B cell (primary cell): ENCODE results near the gene BLOC1S1. TPM values are rescaled to one million over a fixed set of nuclear protein-coding genes. Genes with fewer than 3 reads are reported as not detected.
A peak's percentile ranks its signal among the peaks of the same experiment; 100 is the strongest.

Experiments used
- ATAC-seq: fragments of 200-7000 bp; cut with Tn5 transposase; one replicate; pipeline ENCODE4 v1.10.0; 2021; ENCODE audit warnings: low read depth, mild to moderate bottlenecking, moderate number of reproducible peaks, moderate library complexity
- CTCF ChIA-PET: fragments of 350-600 bp; sonication (Branson Sonifier 250); formaldehyde crosslinking; loops from one replicate; lab custom pipeline; 2021; ENCODE audit warnings: antibody characterized with exemption, inconsistent platforms; lab: Charles Lee
- POLR2A ChIA-PET: fragments of 350-600 bp; sonication (Branson Sonifier 250); formaldehyde crosslinking; loops from one replicate; lab custom pipeline; 2021; ENCODE audit warnings: antibody characterized with exemption; lab: Charles Lee
- DNase-seq: peaks from one replicate; pipeline ENCODE4 v3.0.0; 2013
- H2AFZ ChIP-seq: 2 replicates; pipeline ENCODE4 v1.6.1; 2012; ENCODE audit warnings: mild to moderate bottlenecking, low read depth, low read length; ENCODE audit not compliant: insufficient read depth, poor library complexity, severe bottlenecking
- H3K27ac ChIP-seq, 2 donors: 1 replicate in 1 of 2; 2 replicates in 1 of 2; pipeline ENCODE4 v1.5.1; 2012 to 2013; ENCODE audit warnings: low read length in 2 of 2, mild to moderate bottlenecking in 2 of 2, moderate library complexity in 1 of 2
- H3K27me3 ChIP-seq, 4 experiments: fragments of 200-600 bp in 1 of 4; sonication (generic) in 1 of 4; replicated peaks in 1 of 4; 1 replicate in 2 of 4; 2 replicates in 2 of 4; pipeline versions ENCODE4 v1.6.1 to v1.7.0; 2013 to 2016; ENCODE audit warnings: low read length in 3 of 4, mild to moderate bottlenecking in 2 of 4, mixed read lengths in 1 of 4, moderate library complexity in 1 of 4; ENCODE audit not compliant: insufficient read depth in 4 of 4, control insufficient read depth in 3 of 4; ENCODE audit errors: control extremely low read depth in 1 of 4
- H3K36me3 ChIP-seq, 2 experiments: replicated peaks in 1 of 2; 1 replicate in 1 of 2; 2 replicates in 1 of 2; pipeline versions ENCODE4 v1.6.1 to v1.7.1; 2013; ENCODE audit warnings: low read length in 1 of 2; ENCODE audit not compliant: insufficient read depth in 2 of 2, control insufficient read depth in 1 of 2; ENCODE audit errors: control extremely low read depth in 1 of 2, extremely low read depth in 1 of 2
- H3K4me1 ChIP-seq, 2 donors: fragments of 200-600 bp in 1 of 2; sonication (generic) in 1 of 2; 1 replicate in 1 of 2; 2 replicates in 1 of 2; pipeline versions ENCODE4 v1.5.1 to v1.6.1; 2013 to 2017; ENCODE audit warnings: low read length in 2 of 2; ENCODE audit not compliant: control insufficient read depth in 2 of 2, insufficient read depth in 2 of 2
- H3K4me2 ChIP-seq: replicated peaks from 2 replicates; pipeline ENCODE3; 2012; ENCODE audit warnings: mild to moderate bottlenecking, low read depth, low read length; ENCODE audit not compliant: poor library complexity, severe bottlenecking
- H3K4me3 ChIP-seq, 5 experiments: fragments of 200-600 bp in 1 of 5; sonication (generic) in 1 of 5; 1 replicate in 3 of 5; 2 replicates in 2 of 5; pipeline versions ENCODE4 v1.5.1 to v1.7.0; 2011 to 2016; ENCODE audit warnings: low read length in 4 of 5, mild to moderate bottlenecking in 4 of 5, low read depth in 2 of 5, control low read depth in 1 of 5, moderate library complexity in 1 of 5; ENCODE audit not compliant: insufficient read depth in 1 of 5; ENCODE audit errors: control extremely low read depth in 1 of 5, extremely low read depth in 1 of 5
- H3K79me2 ChIP-seq: fragments of 200-600 bp; sonication (generic); one replicate; pipeline ENCODE4 v1.6.0; 2016; ENCODE audit warnings: low read length; ENCODE audit not compliant: control insufficient read depth, insufficient read depth
- H3K9ac ChIP-seq: fragments of 200-600 bp; sonication (generic); 2 replicates; pipeline ENCODE4 v1.6.1; 2017; ENCODE audit warnings: mild to moderate bottlenecking, low read length, moderate library complexity
- H3K9me3 ChIP-seq, 3 donors: one replicate each; pipeline versions ENCODE4 v1.6.1 to v1.7.1; 2013; ENCODE audit warnings: low read length in 2 of 3; ENCODE audit not compliant: control insufficient read depth in 2 of 3, insufficient read depth in 1 of 3; ENCODE audit errors: control extremely low read depth in 1 of 3
- H4K20me1 ChIP-seq: 2 replicates; pipeline ENCODE4 v1.6.0; 2012; ENCODE audit warnings: mild to moderate bottlenecking, low read length; ENCODE audit not compliant: insufficient read depth, control insufficient read depth, poor library complexity, severe bottlenecking
- H3K27ac Mint-ChIP-seq: one replicate; pipeline ENCODE4 v1.8.0; 2021; ENCODE audit warnings: mixed read lengths
- H3K27me3 Mint-ChIP-seq: one replicate; pipeline ENCODE4 v1.8.0; 2021; ENCODE audit warnings: mixed read lengths
- H3K4me1 Mint-ChIP-seq: one replicate; pipeline ENCODE4 v1.8.0; 2021; ENCODE audit warnings: mixed read lengths
- H3K4me3 Mint-ChIP-seq: one replicate; pipeline ENCODE4 v1.8.0; 2021; ENCODE audit warnings: mixed read lengths
- H3K9me3 Mint-ChIP-seq: one replicate; pipeline ENCODE4 v1.8.0; 2022; ENCODE audit warnings: mixed read lengths; ENCODE audit not compliant: insufficient read depth
- EZH2 ChIP-seq: IDR thresholded peaks from 2 replicates; pipeline ENCODE4 v1.6.1; 2012; ENCODE audit warnings: borderline replicate concordance, low read depth, mild to moderate bottlenecking, moderate library complexity, low read length; ENCODE audit not compliant: insufficient read depth, poor library complexity, severe bottlenecking
- WGBS: methylation state at CpG from one replicate; pipeline ENCODE4 v1.1.5; 2013; ENCODE audit warnings: missing lambda C conversion rate; ENCODE audit not compliant: insufficient coverage; 5-methylcytosine and 5-hydroxymethylcytosine counted together
- intact Hi-C: fragments of 100-400 bp; cut with micrococcal nuclease; formaldehyde crosslinking; loops from one replicate; pipeline ENCODE4 v1.10.0; 2022
- polyA plus RNA-seq: library from polyadenylated mRNA; depleted of rRNA; stranded (reverse); fragments of >200 nt; gene quantifications from 2 replicates; pipeline ENCODE4 v1.2.3, GENCODE V29; 2012
- total RNA-seq, 2 donors: library from RNA; stranded (reverse); fragments of 120-200 nt in 1 of 2; gene quantifications; 1 replicate in 1 of 2; 2 replicates in 1 of 2; pipeline versions ENCODE4 v1.2.3 to v1.2.4, GENCODE V29; 2013 to 2022
- TF ChIP-seq, protein P1 (sequence below): fragments of 200-600 bp; IDR thresholded peaks from one replicate; pipeline ENCODE4 v1.8.0; 2022; ENCODE audit warnings: antibody characterized with exemption, mild to moderate bottlenecking

The BLOC1S1 gene
- total and polyA plus RNA-seq, 2 donors (not counting 1 experiment from before 2014, with no cell fraction given): 71.1 to 229 TPM

DNA sequence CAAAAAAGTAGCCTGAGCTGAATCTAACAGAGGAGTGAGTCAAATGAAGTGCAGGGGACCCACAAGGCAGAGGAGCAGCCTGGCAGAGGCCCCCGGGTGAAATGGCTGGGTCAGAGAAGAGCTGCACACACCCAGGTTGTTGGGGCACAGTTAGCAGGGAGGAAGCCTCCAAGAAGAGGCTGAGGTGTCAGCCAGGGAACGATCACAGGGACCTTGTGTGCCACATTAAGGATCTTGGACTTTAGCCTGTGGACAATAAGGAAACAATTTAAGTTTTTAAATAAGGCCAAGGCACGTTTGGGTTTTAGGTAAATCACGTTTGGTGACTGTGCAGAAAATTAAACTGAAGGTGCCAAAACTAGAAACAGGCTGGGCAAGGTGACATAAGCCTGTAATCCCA is 44.1 kb upstream of the BLOC1S1 start:
- ChIA-PET POLR2A (no interaction called here), CTCF (interaction anchor here (2.5 kb wide), 1 partner anchor 10 kb away, joined by 10 read pairs; a partner anchor contains a TSS)
- peak overlapping the region; percentile 35 for H3K27ac Mint-ChIP-seq
- Histone ChIP-seq H3K79me2 (no peaks in the 10 kb centered on the region), H2AFZ (no peak overlapping the region), H3K9me3 (no peaks in the 10 kb centered on the region), H4K20me1 (no peaks in the 10 kb centered on the region), H3K4me1 (peaks cover 24 to 25% of the 10 kb centered on the region in 2 donors), H3K9ac (no peak overlapping the region), H3K36me3 (no peaks in the 10 kb centered on the region), H3K27me3 (no peaks in the 10 kb centered on the region), H3K4me2 (no peak overlapping the region), H3K4me3 (no peak overlapping the region), H3K27ac (no peak overlapping the region)
- H3K9me3 Mint-ChIP-seq: no peaks in the 10 kb centered on the region
- TF ChIP-seq, protein P1, sequence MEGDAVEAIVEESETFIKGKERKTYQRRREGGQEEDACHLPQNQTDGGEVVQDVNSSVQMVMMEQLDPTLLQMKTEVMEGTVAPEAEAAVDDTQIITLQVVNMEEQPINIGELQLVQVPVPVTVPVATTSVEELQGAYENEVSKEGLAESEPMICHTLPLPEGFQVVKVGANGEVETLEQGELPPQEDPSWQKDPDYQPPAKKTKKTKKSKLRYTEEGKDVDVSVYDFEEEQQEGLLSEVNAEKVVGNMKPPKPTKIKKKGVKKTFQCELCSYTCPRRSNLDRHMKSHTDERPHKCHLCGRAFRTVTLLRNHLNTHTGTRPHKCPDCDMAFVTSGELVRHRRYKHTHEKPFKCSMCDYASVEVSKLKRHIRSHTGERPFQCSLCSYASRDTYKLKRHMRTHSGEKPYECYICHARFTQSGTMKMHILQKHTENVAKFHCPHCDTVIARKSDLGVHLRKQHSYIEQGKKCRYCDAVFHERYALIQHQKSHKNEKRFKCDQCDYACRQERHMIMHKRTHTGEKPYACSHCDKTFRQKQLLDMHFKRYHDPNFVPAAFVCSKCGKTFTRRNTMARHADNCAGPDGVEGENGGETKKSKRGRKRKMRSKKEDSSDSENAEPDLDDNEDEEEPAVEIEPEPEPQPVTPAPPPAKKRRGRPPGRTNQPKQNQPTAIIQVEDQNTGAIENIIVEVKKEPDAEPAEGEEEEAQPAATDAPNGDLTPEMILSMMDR: no peak
- TF ChIP-seq EZH2: no peak
- 89% methylated on average over 4 of the region's 4 CpGs for WGBS
- H3K4me1 Mint-ChIP-seq: peaks cover 24% of the 10 kb centered on the region
- ATAC-seq (no peak), DNase-seq (no peak)
- no peak overlapping the region for H3K4me3 Mint-ChIP-seq
- intact Hi-C loops: loop anchor here (2.0 to 5.0 kb wide), 2 partner anchors 36 to 45 kb away; partner anchors contain the start of genes BLOC1S1 and ITGA7
- no peaks in the 10 kb centered on the region for H3K27me3 Mint-ChIP-seq

DNA sequence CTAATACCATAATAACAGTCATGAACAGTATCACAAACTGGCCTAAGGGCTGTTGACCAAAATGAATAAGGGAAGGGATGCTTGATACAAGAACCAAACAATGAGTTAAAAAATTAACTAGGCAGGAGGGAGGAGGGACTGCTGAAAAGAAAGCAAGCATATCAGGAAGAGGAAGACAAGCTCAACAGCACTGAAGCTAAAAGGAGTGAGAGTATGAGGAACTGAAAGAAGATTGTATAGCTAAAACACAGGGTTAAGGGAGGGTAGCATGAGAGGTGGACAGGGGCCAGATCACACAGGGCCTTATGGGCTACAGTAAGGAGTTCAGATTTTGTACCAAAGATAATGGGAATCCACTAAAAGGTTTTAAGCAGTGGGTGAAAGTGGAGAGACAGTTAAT is 42.2 kb upstream of the BLOC1S1 start:
- intact Hi-C loops: loop anchor here (2.0 to 5.0 kb wide), 2 partner anchors 34 to 43 kb away; partner anchors contain the start of genes BLOC1S1 and ITGA7
- no peaks in the 10 kb centered on the region for H3K27me3 ChIP-seq
- peak overlapping the region; percentile 65 for H2AFZ ChIP-seq
- peak overlapping the region; percentile 59 for H3K4me2 ChIP-seq
- H3K36me3 ChIP-seq: no peaks in the 10 kb centered on the region
- Mint-ChIP-seq H3K27me3 (no peaks in the 10 kb centered on the region), H3K4me1 (peaks cover 24% of the 10 kb centered on the region), H3K4me3 (peak overlapping the region; percentile 69), H3K27ac (peak overlapping the region; percentile 92), H3K9me3 (no peaks in the 10 kb centered on the region)
- peak overlapping the region; percentile 24 for H3K9ac ChIP-seq
- no peaks in the 10 kb centered on the region for H4K20me1 ChIP-seq
- no peak for TF ChIP-seq EZH2
- TF ChIP-seq, protein P1: no peak
- peaks cover 24 to 25% of the 10 kb centered on the region in 2 donors for H3K4me1 ChIP-seq
- H3K79me2 ChIP-seq: no peaks in the 10 kb centered on the region
- DNase-seq (peak; percentile 70), ATAC-seq (peak; percentile 95)
- H3K27ac ChIP-seq: peak overlapping the region; percentile 71 to 72
- ChIA-PET CTCF (interaction anchor here (0.7 to 2.5 kb wide), 14 partner anchors 9 to 681 kb away, joined by 3 to 17 read pairs (median 5); partner anchors contain the start of gene BLOC1S1), POLR2A (interaction anchor here (0.6 to 1.3 kb wide), 4 partner anchors 15 to 144 kb away, joined by 3 to 6 read pairs (median 4); partner anchors contain the start of genes BLOC1S1, ORMDL2 and SARNP)
- H3K9me3 ChIP-seq: no peaks in the 10 kb centered on the region
- H3K4me3 ChIP-seq: peak overlapping the region in 3 of 5 experiments; percentile 31 to 32 (median 32)
